ENCODE data around the gene USP14. TPM values are rescaled to one million over a fixed set of nuclear protein-coding genes. Genes with fewer than 3 reads are reported as not detected.

USP14 gene
- total RNA-seq, 1 experiment from 2014 or later: 83.8 TPM

- Histone ChIP-seq H3K27me3 (ENCODE audit: insufficient read depth, low read depth) (0 out of 2 replicates have a peak, but pooled peaks cover 3% of the 10 kb centered on the region), H3K4me3 (no peak overlapping the region), H4K20me1 (ENCODE audit: insufficient read depth) (peaks cover 26% of the 10 kb centered on the region), H3K27ac (no peak overlapping the region), H3K4me1 (replicated peaks; ENCODE audit: insufficient read depth) (peaks cover 17% of the 10 kb centered on the region), H3K9me3 (ENCODE audit: insufficient read depth, low read depth) (no peaks in the 10 kb centered on the region), H3K79me2 (ENCODE audit: low read depth) (peaks cover 33% of the 10 kb centered on the region), H3K36me3 (ENCODE audit: low read depth) (0 out of 2 replicates have a peak, but pooled peaks cover 5% of the 10 kb centered on the region), H2AFZ (no peak overlapping the region), H3K9me2 (ENCODE audit: insufficient read depth) (no peaks in the 10 kb centered on the region; the same call in 1 of the 2 replicates), H3F3A (ENCODE audit: insufficient read depth, low read depth) (no peaks in the 10 kb centered on the region), H3K4me2 (no peak overlapping the region)
- no peak for DNase-seq
- no TSS peak for BruUV-seq (replicated peaks)
- ChIA-PET POLR2A (ENCODE audit: unreplicated experiment) (no interaction called here), CTCF (no interaction called here)
- intact Hi-C loops (cut with micrococcal nuclease; ENCODE audit: unreplicated experiment): loop anchor here (5.0 kb wide), 1 partner anchor 44 kb away; no protein-coding TSS in a partner anchor
- TF ChIP-seq EZH2 (IDR thresholded peaks at IDR 0.05; ENCODE audit: low read depth) (no peak), CTCF (conservative IDR thresholded peaks at IDR 0.05) (no peak)
Observed at GRCh38 chr18:156514-157230, 1.7 kb upstream of the USP14 start.

GRCh38 chr18:159037-159652, 788 bp downstream of the USP14 start:
- Histone ChIP-seq H3K4me3 (peak overlapping the region; percentile 99), H2AFZ (peak overlapping the region; percentile 92), H3K79me2 (ENCODE audit: low read depth) (peaks cover 58% of the 10 kb centered on the region), H3K9me2 (ENCODE audit: insufficient read depth) (no peaks in the 10 kb centered on the region; the same call in 1 of the 2 replicates), H3F3A (ENCODE audit: insufficient read depth, low read depth) (no peaks in the 10 kb centered on the region), H3K9me3 (ENCODE audit: insufficient read depth, low read depth) (no peaks in the 10 kb centered on the region), H3K27ac (peak overlapping the region; percentile 76), H4K20me1 (ENCODE audit: insufficient read depth) (peaks cover 50% of the 10 kb centered on the region), H3K36me3 (ENCODE audit: low read depth) (peaks cover 25% of the 10 kb centered on the region; the same call in 1 of the 2 replicates), H3K4me1 (replicated peaks; ENCODE audit: insufficient read depth) (peaks cover 17% of the 10 kb centered on the region), H3K4me2 (peak overlapping the region; percentile 94), H3K27me3 (ENCODE audit: insufficient read depth, low read depth) (no peaks in the 10 kb centered on the region)
- intact Hi-C loops (cut with micrococcal nuclease; ENCODE audit: unreplicated experiment): loop anchor here (2.0 to 5.0 kb wide), 2 partner anchors 47 to 110 kb away; partner anchors contain the start of gene THOC1
- TF ChIP-seq CTCF (conservative IDR thresholded peaks at IDR 0.05): no peak
- POLR2A ChIA-PET (ENCODE audit: unreplicated experiment): interaction anchor here (0.9 kb wide), 2 partner anchors 44 to 108 kb away, joined by 4 to 11 read pairs; no protein-coding TSS in a partner anchor
- CTCF ChIA-PET: no interaction called here
- no peak for DNase-seq
- TSS peak; percentile 29 for BruUV-seq (replicated peaks)

GRCh38 chr18:159933-160332, 1.6 kb downstream of the USP14 start:
- POLR2A ChIA-PET (ENCODE audit: unreplicated experiment): interaction anchor here (0.7 to 0.9 kb wide), 2 partner anchors 43 to 877 kb away, joined by 4 to 11 read pairs; no protein-coding TSS in a partner anchor
- no peaks in the 10 kb centered on the region for H3F3A ChIP-seq (ENCODE audit: insufficient read depth, low read depth)
- no peaks in the 10 kb centered on the region; the same call in 1 of the 2 replicates for H3K9me2 ChIP-seq (ENCODE audit: insufficient read depth)
- H3K27me3 ChIP-seq (ENCODE audit: insufficient read depth, low read depth): no peaks in the 10 kb centered on the region
- H4K20me1 ChIP-seq (ENCODE audit: insufficient read depth): peaks cover 50% of the 10 kb centered on the region
- TF ChIP-seq EZH2 (IDR thresholded peaks at IDR 0.05; ENCODE audit: low read depth): no peak
- no peak for TF ChIP-seq CTCF (conservative IDR thresholded peaks at IDR 0.05)
- H3K27ac ChIP-seq: no peak overlapping the region
- H2AFZ ChIP-seq: no peak overlapping the region
- H3K79me2 ChIP-seq (ENCODE audit: low read depth): peaks cover 63% of the 10 kb centered on the region
- peaks cover 17% of the 10 kb centered on the region for H3K4me1 ChIP-seq (replicated peaks; ENCODE audit: insufficient read depth)
- no peak for DNase-seq
- peak overlapping the region; percentile 99 for H3K4me3 ChIP-seq
- H3K9me3 ChIP-seq (ENCODE audit: insufficient read depth, low read depth): no peaks in the 10 kb centered on the region
- BruUV-seq (replicated peaks): no TSS peak
- peaks cover 27% of the 10 kb centered on the region; the same call in 1 of the 2 replicates for H3K36me3 ChIP-seq (ENCODE audit: low read depth)
- intact Hi-C loops (cut with micrococcal nuclease; ENCODE audit: unreplicated experiment): loop anchor here (2.0 to 5.0 kb wide), 2 partner anchors 48 to 109 kb away; partner anchors contain the start of gene THOC1
- peak overlapping the region; percentile 94 for H3K4me2 ChIP-seq
- CTCF ChIA-PET: no interaction called here
